GM12873 (cell line): ENCODE results near the gene FZD10.

Experiments used
- TF ChIP-seq, protein P1 (sequence below): IDR thresholded peaks from 2 replicates; pipeline ENCODE4 v1.5.1; 2012; ENCODE audit warnings: low read depth, mild to moderate bottlenecking, moderate library complexity, low read length, control low read depth; ENCODE audit not compliant: insufficient read depth; ENCODE audit errors: missing control alignments

The FZD10 gene

GRCh38 chr12:130155416-130156073 is 6.7 kb upstream of the FZD10 start:
- TF ChIP-seq, protein P1, sequence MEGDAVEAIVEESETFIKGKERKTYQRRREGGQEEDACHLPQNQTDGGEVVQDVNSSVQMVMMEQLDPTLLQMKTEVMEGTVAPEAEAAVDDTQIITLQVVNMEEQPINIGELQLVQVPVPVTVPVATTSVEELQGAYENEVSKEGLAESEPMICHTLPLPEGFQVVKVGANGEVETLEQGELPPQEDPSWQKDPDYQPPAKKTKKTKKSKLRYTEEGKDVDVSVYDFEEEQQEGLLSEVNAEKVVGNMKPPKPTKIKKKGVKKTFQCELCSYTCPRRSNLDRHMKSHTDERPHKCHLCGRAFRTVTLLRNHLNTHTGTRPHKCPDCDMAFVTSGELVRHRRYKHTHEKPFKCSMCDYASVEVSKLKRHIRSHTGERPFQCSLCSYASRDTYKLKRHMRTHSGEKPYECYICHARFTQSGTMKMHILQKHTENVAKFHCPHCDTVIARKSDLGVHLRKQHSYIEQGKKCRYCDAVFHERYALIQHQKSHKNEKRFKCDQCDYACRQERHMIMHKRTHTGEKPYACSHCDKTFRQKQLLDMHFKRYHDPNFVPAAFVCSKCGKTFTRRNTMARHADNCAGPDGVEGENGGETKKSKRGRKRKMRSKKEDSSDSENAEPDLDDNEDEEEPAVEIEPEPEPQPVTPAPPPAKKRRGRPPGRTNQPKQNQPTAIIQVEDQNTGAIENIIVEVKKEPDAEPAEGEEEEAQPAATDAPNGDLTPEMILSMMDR = no peak

- TF ChIP-seq, protein P1 = no peak
Measured at GRCh38 chr12:130156652-130157275, 5.5 kb upstream of the FZD10 start.

DNA sequence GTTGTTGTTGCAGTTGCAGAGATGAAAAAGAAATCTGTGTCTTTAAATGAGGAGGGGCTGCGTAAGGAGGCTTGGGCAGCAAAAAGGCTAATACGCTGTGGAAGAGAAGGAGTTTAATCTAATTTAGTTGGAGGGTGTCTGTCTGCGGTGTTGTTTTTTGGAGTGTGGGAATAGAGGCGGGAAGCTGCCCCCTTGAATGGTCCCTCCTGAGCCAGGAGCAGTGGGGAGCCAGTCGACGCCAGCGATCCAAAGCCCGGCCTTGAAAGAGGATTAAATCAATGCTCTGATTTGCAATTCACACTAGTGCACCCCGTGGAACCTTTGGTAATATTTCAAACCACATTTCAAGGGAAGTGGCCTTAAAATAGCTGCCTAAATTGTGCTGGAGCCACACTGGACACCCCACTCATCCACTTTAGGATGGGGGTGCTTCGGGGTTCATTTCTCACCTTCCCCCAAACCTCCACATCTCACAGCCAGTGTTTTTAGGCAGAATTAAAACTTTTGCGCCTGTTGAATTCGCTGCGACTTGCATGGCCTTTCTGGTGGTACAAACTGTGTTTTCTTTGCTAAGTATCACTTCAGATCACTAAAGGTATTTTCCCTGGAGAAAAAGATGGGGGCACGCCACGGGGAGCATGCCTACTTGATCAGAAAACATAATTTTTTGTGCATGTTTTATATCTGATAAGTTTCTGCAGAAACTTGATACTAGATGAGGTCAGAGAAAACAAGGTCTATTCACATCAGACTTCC is 4.1 kb upstream of the FZD10 start:
- TF ChIP-seq, protein P1 = no peak

GRCh38 chr12:130158754-130159059 is 3.6 kb upstream of the FZD10 start:
- TF ChIP-seq, protein P1 = no peak

GRCh38 chr12:130160306-130160705 is 2.0 kb upstream of the FZD10 start:
- TF ChIP-seq, protein P1 = no peak

- TF ChIP-seq, protein P1 = no peak
Measured at GRCh38 chr12:130160711-130161231, 1.5 kb upstream of the FZD10 start.
